Ascending aorta (tissue), 2 donors: ENCODE data around the gene DCST1. TPM values are rescaled to one million over a fixed set of nuclear protein-coding genes. Genes with fewer than 3 reads are reported as not detected.

ENCODE experiments used
- DNase-seq, 2 donors: peaks; one replicate each; pipeline ENCODE4 v3.0.0-alpha.2; 2019; ENCODE audit warnings: low spot score in 2 of 2
- H3K27ac ChIP-seq, 2 donors: fragments of 200-600 bp; sonication (generic); one replicate each; pipeline ENCODE4 v1.5.1; 2016 to 2017; ENCODE audit warnings: mild to moderate bottlenecking in 1 of 2
- H3K27me3 ChIP-seq: fragments of 200-600 bp; sonication (generic); one replicate; pipeline ENCODE4 v1.5.1; 2017
- H3K36me3 ChIP-seq, 2 donors: fragments of 200-600 bp; sonication (generic); one replicate each; pipeline ENCODE4 v1.5.1; 2016
- H3K4me1 ChIP-seq, 2 donors: fragments of 200-600 bp; sonication (generic); one replicate each; pipeline ENCODE4 v1.5.1; 2016 to 2017; ENCODE audit warnings: mild to moderate bottlenecking in 1 of 2
- H3K4me3 ChIP-seq, 2 donors: fragments of 200-600 bp; sonication (generic); one replicate each; pipeline ENCODE4 v1.5.1; 2016 to 2017; ENCODE audit warnings: mild to moderate bottlenecking in 1 of 2
- H3K9me3 ChIP-seq, 2 donors: fragments of 200-600 bp; sonication (generic); one replicate each; pipeline ENCODE4 v1.5.1; 2016
- intact Hi-C: fragments of 100-400 bp; cut with DNase I; formaldehyde crosslinking; loops from one replicate; pipeline ENCODE4 v1.15.1; 2023
- total RNA-seq: library from RNA; depleted of rRNA; stranded (reverse); fragments of >200 nt; gene quantifications from one replicate; pipeline ENCODE4 v1.1.0, GENCODE V29; 2016
- TF ChIP-seq, protein P1 (sequence below), 3 experiments: fragments of 200-600 bp in 2 of 3; fragments of 450-650 bp in 1 of 3; sonication (generic) in 2 of 3; IDR thresholded peaks; one replicate each; pipeline ENCODE4 v1.5.1; 2016 to 2019; ENCODE audit warnings: antibody characterized with exemption in 3 of 3, mild to moderate bottlenecking in 1 of 3, moderate library complexity in 1 of 3

The DCST1 gene
- total RNA-seq, 1 donor from 2014 or later, result not detected

DNA sequence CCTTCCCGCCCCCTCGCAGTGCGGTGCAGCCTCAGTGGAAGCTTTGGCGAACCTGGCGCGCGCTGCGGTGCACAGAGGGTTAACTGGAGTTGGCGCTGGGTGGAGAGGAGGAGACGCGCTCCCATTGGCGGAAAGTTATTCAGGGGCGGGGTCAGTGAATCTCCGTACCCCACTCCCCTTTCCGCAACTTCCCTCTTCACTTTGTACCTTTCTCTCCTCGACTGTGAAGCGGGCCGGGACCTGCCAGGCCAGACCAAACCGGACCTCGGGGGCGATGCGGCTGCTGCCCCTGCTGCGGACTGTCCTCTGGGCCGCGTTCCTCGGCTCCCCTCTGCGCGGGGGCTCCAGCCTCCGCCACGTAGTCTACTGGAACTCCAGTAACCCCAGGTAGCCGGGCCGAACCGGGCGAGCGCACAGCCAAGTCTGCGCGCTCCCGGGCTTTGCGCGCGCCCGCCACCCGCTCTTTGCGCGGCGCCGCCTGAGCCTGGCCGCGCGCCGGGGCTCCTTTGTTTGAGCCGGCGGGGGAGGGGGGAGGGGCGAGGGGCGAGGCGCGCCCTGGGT, 30.0 kb downstream of the DCST1 start, which contains the start of gene EFNA4:
Gene EFNA4, plus strand, starts transcription at position 191 of the 561 bp plus-strand sequence. Its CDS starts 84 bp downstream, at position 275.
- Histone ChIP-seq H3K36me3 (peaks cover 2 to 19% of the 10 kb centered on the region in 2 donors), H3K9me3 (no peaks in the 10 kb centered on the region), H3K4me1 (peaks cover 14 to 18% of the 10 kb centered on the region in 2 donors), H3K4me3 (peak within 1 kb of the TSS; percentile 60 to 93), H3K27me3 (no peaks in the 10 kb centered on the region), H3K27ac (peak within 1 kb of the TSS; percentile 38 to 65)
- intact Hi-C loops, result loop anchor here (1.0 to 5.0 kb wide), 2 partner anchors 22 to 106 kb away; partner anchors contain the start of gene PBXIP1
- TF ChIP-seq, protein P1, sequence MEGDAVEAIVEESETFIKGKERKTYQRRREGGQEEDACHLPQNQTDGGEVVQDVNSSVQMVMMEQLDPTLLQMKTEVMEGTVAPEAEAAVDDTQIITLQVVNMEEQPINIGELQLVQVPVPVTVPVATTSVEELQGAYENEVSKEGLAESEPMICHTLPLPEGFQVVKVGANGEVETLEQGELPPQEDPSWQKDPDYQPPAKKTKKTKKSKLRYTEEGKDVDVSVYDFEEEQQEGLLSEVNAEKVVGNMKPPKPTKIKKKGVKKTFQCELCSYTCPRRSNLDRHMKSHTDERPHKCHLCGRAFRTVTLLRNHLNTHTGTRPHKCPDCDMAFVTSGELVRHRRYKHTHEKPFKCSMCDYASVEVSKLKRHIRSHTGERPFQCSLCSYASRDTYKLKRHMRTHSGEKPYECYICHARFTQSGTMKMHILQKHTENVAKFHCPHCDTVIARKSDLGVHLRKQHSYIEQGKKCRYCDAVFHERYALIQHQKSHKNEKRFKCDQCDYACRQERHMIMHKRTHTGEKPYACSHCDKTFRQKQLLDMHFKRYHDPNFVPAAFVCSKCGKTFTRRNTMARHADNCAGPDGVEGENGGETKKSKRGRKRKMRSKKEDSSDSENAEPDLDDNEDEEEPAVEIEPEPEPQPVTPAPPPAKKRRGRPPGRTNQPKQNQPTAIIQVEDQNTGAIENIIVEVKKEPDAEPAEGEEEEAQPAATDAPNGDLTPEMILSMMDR (IDR thresholded peaks at IDR 0.05), result no peak
- DNase-seq, result peak in 1 of 2 donors; percentile 87

DNA sequence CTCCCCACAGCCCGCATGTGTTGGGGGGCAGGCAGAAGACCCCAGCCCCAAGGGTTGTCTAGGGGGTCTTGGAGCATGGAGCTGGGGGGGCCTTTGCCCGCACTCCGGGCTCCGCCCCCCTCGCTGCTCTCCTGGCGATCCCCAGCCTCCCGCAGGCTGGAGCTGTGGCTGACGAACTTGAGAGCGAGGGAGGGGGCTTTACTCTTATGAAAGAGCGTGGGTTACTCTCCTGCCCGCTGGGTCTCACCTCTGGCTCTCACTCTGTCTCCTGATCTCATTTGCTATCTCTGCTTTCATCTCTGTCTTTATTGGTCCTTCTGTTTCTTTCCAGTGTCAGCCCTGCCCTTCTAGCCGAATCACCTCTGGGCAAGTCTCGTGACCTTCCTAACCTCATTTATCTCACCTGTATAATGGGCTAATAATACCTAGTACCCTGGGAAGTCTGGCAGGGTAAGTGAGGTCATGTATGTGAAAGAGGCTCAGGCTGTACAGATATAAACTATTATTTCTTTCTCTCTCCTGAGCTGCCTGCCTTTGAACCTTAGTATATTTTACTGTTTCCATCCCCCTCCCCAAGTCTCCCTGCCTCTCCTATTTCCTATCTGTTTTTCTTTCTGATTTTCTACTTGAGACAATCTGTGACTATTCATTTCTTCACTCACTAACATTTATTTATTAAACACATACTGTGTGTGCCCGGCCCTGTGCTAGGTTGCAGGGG, 30.6 kb downstream of the DCST1 start:
- intact Hi-C loops, result loop anchor here (5.0 kb wide), 1 partner anchor 107 kb away; the partner anchor contains the start of gene PBXIP1
- peak overlapping the region in 1 of 2 donors; percentile 65 for H3K27ac ChIP-seq

DNA sequence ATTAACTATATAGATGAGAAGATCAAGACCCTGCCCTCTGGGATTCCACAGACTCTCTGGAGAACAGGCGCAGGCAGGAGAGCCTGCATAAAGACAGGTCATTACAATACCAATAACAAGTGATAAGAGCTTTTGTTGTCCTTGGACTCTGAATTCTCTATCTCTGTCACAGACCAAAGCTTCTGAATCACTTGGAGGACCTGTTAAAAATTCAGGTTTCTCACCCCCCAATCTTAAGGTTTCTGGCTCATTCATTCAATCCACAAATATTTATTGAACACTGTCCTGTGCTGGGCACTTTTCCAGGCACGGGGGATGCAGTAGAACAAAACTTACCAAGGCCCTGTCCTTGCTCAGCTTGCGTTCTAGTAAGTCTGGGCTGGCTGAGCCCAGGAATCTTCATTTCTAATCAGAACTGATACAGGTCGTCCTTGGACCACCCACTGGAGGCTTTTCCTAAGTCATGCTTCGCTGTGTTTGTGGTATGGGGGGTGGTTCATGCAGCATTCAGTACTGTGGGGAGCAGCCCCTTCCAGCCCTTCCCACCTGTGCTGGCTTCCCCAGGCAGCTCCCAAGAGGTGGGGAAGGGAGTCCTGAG, 31.3 kb downstream of the DCST1 start:
- DNase-seq, result no peak
- Histone ChIP-seq H3K27me3 (no peaks in the 10 kb centered on the region), H3K36me3 (peaks cover 2 to 10% of the 10 kb centered on the region in 2 donors), H3K9me3 (no peaks in the 10 kb centered on the region), H3K4me3 (no peak overlapping the region), H3K27ac (no peak overlapping the region), H3K4me1 (peaks cover 14 to 18% of the 10 kb centered on the region in 2 donors)
- intact Hi-C loops, result loop anchor here (5.0 kb wide), 1 partner anchor 108 kb away; the partner anchor contains the start of gene PBXIP1
- TF ChIP-seq, protein P1 (IDR thresholded peaks at IDR 0.05), result no peak

More for the DNA sequence above, 30.6 kb downstream of the DCST1 start:
- Histone ChIP-seq H3K36me3 (peaks cover 2 to 16% of the 10 kb centered on the region in 2 donors), H3K27me3 (no peaks in the 10 kb centered on the region), H3K9me3 (no peaks in the 10 kb centered on the region), H3K4me1 (peaks cover 14 to 18% of the 10 kb centered on the region in 2 donors), H3K4me3 (peak overlapping the region; percentile 60 to 93)
- DNase-seq, result no peak
- TF ChIP-seq, protein P1 (IDR thresholded peaks at IDR 0.05), result no peak

DNA sequence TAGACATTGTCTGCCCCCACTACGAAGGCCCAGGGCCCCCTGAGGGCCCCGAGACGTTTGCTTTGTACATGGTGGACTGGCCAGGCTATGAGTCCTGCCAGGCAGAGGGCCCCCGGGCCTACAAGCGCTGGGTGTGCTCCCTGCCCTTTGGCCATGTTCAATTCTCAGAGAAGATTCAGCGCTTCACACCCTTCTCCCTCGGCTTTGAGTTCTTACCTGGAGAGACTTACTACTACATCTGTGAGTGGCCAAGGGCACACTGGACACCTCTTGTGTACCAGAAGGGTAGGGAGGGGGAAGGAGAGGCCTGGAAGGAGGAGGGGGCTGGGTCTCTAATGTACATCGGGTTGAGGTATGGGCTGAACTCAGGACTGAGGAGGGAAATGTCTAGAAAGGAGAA, 33.2 kb downstream of the DCST1 start:
- TF ChIP-seq, protein P1 (IDR thresholded peaks at IDR 0.05), result no peak
- H3K4me1 ChIP-seq, result peaks cover 11 to 29% of the 10 kb centered on the region in 2 donors

DNA sequence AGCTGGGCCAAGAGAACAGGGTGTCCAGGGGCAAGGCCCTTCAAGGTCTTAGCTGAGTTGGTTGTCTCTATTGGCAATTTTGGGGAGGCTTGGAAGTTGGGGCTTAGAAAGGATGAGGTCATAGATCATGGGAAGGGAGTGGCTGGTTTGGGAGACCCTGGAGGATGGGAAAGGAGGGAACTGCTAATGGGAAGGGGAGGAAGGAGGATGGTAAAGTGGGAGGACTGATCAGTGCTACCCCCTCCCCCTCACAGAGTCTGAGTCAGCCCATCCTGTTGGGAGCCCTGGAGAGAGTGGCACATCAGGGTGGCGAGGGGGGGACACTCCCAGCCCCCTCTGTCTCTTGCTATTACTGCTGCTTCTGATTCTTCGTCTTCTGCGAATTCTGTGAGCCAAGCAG, 35.0 kb downstream of the DCST1 start:
- H3K27ac ChIP-seq, result no peak overlapping the region
- H3K9me3 ChIP-seq, result no peaks in the 10 kb centered on the region
- no peaks in the 10 kb centered on the region for H3K27me3 ChIP-seq
- TF ChIP-seq, protein P1 (IDR thresholded peaks at IDR 0.05), result no peak
- peaks cover 0 to 13% of the 10 kb centered on the region in 2 donors for H3K4me1 ChIP-seq
- DNase-seq, result no peak
- intact Hi-C loops, result no loop called here
- H3K36me3 ChIP-seq, result no peaks in the 10 kb centered on the region
- H3K4me3 ChIP-seq, result no peak overlapping the region

More for the DNA sequence above, 33.2 kb downstream of the DCST1 start:
- DNase-seq, result no peak
- no peaks in the 10 kb centered on the region for H3K9me3 ChIP-seq
- no peaks in the 10 kb centered on the region for H3K27me3 ChIP-seq
- H3K27ac ChIP-seq, result no peak overlapping the region
- no peak overlapping the region for H3K4me3 ChIP-seq
- no peaks in the 10 kb centered on the region for H3K36me3 ChIP-seq
- intact Hi-C loops, result no loop called here
